Smooth muscle cell of the brain vasculature (primary cell): Measurements from ENCODE around the gene USP46.

Experiments used
- DNase-seq: peaks from one replicate; pipeline ENCODE4 v3.0.0-alpha.2; 2012; ENCODE audit warnings: low read depth, low spot score

USP46 gene

GRCh38 chr4:52618795-52619590 lies 40.1 kb downstream of the USP46 start:
- DNase-seq: no peak

- DNase-seq: no peak
These were observed 41.6 kb downstream of the USP46 start for GRCh38 chr4:52617336-52618020.

DNA sequence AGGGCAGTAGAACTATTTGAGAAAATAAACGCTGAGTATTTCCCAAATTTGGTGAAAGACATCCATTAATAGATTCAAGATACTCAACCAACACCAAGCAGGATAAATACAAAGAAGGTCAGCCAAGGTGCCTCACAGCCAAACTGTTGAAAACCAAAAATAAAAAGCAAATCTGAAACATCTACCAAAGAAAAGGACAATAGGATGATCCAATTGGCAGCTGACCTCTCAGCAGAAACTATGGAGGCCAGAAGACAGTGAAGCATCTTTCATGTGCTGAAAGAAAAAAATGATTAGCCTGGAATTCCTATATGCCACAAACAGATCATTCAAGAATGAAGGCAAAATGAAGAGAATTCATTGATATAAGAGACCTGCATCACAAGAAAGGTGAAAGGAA lies 44.9 kb downstream of the USP46 start:
- no peak for DNase-seq

GRCh38 chr4:52612341-52612740 lies 46.8 kb downstream of the USP46 start:
- no peak for DNase-seq

DNA sequence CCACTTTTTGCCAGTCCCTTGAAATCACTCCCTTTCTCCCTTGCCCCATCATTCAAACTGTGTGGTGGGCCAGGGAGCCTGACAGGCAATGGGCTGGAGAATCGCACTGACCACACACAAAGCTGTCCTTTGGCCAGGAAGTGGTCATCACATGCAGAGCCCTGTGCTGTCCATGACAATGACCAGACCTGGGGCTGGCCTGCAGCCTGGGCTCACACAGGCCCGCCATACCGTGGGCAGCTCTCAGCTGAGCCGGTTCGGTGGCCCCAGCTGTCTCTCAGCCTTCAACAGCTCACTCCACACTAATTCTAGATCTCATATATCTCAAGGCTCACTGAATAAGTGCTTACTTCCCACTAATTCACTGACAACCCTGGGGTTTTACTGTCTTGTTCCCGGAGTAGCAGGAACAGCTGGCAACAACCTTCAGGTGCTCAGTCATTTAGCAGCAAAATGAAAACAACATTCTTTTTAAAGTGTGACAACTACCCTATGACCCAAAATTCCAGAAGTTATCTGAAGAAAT lies 48.0 kb downstream of the USP46 start:
- DNase-seq: no peak

DNA sequence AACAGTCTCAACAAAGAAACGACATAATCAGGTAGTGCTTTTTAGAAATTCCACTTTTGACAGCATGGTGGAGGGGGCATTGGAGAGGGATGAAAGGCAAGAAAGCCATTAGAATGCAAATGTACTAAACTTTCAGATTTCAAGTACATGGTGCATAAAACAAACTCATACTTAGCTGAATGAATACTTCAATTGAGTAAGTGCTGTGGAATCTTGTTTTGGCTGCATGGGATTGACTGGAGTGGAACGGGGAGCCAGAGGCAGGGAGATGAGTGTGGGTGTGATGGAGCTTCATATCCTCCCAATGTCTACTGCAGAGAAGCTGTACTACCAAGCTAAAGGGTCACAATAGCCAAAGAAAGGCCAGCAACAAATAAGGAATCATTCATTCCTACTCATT lies 52.4 kb downstream of the USP46 start:
- no peak for DNase-seq

DNA sequence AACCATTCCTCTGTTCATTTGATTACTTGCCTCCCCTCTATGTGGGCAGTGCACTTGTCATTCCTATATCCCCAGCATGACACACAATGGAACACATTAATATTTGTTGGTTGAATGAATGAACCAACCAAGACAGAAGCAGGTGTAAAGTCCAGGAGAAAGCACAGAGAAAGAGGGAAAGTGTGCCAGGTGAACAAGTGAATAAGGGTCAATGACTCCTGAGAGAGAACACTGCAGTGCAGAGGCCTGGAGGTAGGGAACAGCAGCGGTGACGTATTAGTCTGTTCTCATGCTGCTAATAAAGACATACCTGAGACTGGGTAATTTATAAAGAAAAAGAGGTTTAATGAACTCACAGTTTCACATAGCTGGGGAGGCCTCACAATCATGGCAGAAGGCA lies 53.1 kb downstream of the USP46 start:
- no peak for DNase-seq

- no peak for DNase-seq
These were observed 54.9 kb downstream of the USP46 start for GRCh38 chr4:52604215-52604614.

- no peak for DNase-seq
These were observed 58.8 kb downstream of the USP46 start for GRCh38 chr4:52600275-52600674.

DNA sequence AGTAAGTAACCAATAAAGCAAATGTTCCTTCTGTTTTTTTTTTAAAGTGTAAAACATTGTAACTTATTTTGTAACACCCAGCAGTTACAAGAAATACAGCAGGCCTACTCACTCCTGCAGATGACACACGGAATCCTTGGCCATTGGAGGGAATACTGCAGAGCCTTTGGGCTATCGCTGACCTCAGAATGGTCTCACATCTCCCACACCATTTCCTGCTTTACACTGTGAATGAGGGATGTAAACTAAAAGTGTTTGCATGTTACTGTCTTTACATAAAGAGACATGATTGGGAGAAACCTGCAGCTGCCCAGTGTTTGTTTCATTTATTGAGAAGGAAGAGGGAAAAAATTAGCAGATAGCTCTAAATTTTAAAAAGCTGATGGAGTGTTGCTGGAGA lies 64.1 kb downstream of the USP46 start:
- DNase-seq: no peak

- DNase-seq: no peak
These were observed 66.8 kb downstream of the USP46 start for GRCh38 chr4:52592287-52592686.

DNA sequence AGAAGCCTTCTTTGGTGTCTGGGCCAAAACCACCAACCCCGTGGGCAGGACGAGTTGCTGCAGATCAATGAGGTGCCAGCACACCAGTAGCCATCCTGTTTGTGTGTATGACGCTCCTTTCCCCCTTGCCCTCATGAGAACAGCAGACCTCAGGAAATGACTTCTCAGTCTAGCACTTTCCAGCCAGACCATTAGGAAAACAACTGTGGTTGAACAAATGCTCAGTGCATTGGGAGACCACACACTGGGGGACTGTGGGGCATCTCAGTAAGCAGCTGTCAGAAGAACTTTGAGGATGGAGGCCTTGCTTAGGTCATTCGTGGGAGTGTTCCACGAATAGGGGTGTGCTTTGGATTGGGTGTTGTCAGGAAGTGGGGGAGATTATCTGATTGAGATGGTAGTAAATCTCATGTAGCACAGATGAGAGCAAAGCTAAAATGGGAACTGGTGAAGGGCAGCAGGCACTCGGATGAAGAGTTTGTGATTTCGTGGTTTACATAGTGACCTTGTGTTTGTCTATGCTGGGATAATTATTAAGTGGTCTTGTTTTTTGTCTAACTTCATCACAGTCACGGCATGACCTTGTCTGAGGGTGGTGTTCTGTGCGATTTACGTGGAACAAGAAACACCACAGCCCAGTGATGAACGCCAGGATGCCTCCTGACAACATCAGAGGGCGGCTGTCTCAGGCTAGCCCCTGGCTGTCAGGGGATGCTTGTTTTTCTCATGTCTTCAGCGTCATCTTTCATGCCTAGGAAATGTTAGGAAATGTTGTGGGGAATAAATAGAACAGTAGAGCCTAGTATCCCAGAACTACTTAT lies 70.1 kb downstream of the USP46 start:
- peak; percentile 83 for DNase-seq

- DNase-seq: no peak
These were observed 71.0 kb downstream of the USP46 start for GRCh38 chr4:52588097-52588496.

- DNase-seq: no peak
These were observed 73.0 kb downstream of the USP46 start for GRCh38 chr4:52586069-52586468.

DNA sequence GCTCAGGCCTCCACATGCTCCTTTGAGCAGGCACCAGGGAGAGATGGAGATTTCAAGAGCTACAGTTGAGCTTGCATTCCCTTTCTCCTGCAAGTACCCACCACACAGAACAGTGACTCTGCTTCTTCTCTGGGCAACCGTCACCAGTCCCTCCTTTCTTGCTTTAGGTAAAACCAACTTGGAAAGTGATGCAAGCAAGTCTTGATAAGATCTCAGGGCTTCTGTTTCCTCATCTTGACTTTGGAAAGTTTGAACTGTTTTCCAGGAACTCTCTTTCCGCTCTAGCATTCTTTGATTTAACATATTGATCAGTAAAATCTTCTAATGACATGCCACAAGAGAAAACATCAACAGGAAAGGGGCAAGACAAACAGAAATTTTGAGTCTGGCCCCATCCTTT lies 73.7 kb downstream of the USP46 start:
- DNase-seq: no peak

GRCh38 chr4:52579602-52580272 lies 79.4 kb downstream of the USP46 start:
- DNase-seq: no peak

GRCh38 chr4:52578951-52579350 lies 80.2 kb downstream of the USP46 start:
- DNase-seq: no peak

DNA sequence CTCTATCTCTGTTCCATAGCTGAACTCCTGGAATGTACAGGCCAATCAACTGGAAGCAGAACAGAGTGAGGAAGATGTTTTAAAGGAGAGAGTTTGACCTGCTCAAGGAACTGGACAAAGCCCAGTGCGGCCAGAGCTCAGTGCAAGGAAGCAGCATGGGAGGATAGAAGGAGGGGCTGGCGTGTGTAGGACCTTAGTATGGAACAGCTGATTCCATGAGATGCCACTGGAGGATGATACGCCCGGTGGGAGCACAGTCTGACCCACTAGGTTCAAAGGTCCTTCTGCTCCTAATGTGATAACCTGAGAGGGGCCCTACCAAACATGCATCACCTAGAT lies 81.5 kb downstream of the USP46 start:
- DNase-seq: no peak

GRCh38 chr4:52576961-52577623 lies 82.0 kb downstream of the USP46 start:
- DNase-seq: no peak

DNA sequence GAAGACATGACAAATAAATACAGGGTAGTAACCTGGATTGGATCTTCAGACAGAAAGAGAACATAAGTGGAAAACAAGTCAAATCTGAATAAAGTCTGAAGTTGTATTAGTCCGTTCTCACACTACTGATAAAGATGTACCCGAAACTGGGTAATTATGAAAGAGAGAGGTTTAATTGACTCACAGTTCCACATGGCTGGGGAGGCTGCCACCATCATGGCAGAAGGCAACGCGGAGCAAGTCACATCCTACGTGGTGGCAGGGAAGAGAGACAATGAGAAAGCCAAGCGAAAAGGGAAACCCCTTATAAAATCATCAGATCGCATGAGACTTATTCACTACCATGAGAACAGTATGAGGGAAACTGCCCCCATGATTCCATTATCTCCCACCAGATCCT lies 82.8 kb downstream of the USP46 start:
- no peak for DNase-seq

DNA sequence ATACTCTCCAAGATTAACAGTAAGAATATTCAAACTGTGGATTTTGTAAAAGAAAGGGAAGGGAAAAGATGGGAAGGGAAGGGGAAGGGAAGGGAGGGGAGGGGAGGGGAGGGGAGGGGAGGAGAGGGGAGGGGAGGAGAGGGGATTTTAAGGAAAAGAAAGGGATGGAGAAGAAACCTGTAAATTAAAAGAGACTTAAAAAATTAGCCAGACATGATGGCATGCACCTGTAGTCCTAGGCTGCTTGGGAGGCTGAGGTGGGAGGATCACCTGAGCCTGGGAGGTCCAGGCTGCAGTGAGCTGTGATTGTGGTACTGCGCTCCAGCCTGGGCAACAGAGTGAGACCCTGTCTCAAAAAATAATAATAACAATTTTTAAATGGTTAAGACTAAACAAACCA lies 83.7 kb downstream of the USP46 start:
- no peak for DNase-seq
